Natural killer cell treated with Interleukin-12 subunit alpha and Interleukin-12 subunit beta and Interleukin-15 and Interleukin-18, amount 100 ng/mL, for 72 hours (primary cell): Measurements from ENCODE around the gene SH3BP4. TPM values are rescaled to one million over a fixed set of nuclear protein-coding genes. Genes with fewer than 3 reads are reported as not detected.
A peak's percentile ranks its signal among the peaks of the same experiment; 100 is the strongest.

Source experiments
- ATAC-seq, 2 donors: fragments of 150-1000 bp; cut with Tn5 transposase in 1 of 2; sonication (Bioruptor Pico), chemical (Tn5 transposase) in 1 of 2; 2 replicates each; pipeline ENCODE4 v1.10.0; 2021
- DNase-seq: peaks from one replicate; pipeline ENCODE4 v3.0.0; 2022; ENCODE audit warnings: low spot score
- H3K27ac Mint-ChIP-seq, 2 donors: 1 replicate in 1 of 2; 2 replicates in 1 of 2; pipeline ENCODE4 v1.8.0; 2022; ENCODE audit warnings: mixed read lengths in 2 of 2, mild to moderate bottlenecking in 1 of 2, moderate library complexity in 1 of 2
- H3K27me3 Mint-ChIP-seq, 2 donors: 1 replicate in 1 of 2; 2 replicates in 1 of 2; pipeline ENCODE4 v1.8.0; 2022; ENCODE audit warnings: mixed read lengths in 2 of 2
- H3K36me3 Mint-ChIP-seq: one replicate; pipeline ENCODE4 v1.8.0; 2022; ENCODE audit warnings: mixed read lengths
- H3K4me1 Mint-ChIP-seq, 2 donors: 1 replicate in 1 of 2; 2 replicates in 1 of 2; pipeline ENCODE4 v1.8.0; 2022; ENCODE audit warnings: low read depth in 2 of 2, mixed read lengths in 2 of 2, mild to moderate bottlenecking in 1 of 2
- H3K4me3 Mint-ChIP-seq: one replicate; pipeline ENCODE4 v1.8.0; 2022; ENCODE audit warnings: mixed read lengths
- H3K9me3 Mint-ChIP-seq: 2 replicates; pipeline ENCODE4 v1.8.0; 2022; ENCODE audit warnings: mixed read lengths
- total RNA-seq, 2 donors: library from RNA; stranded (reverse); gene quantifications; one replicate each; pipeline ENCODE4 v1.2.3, GENCODE V29; 2022

The SH3BP4 gene
- total RNA-seq, 2 donors from 2014 or later = not detected

DNA sequence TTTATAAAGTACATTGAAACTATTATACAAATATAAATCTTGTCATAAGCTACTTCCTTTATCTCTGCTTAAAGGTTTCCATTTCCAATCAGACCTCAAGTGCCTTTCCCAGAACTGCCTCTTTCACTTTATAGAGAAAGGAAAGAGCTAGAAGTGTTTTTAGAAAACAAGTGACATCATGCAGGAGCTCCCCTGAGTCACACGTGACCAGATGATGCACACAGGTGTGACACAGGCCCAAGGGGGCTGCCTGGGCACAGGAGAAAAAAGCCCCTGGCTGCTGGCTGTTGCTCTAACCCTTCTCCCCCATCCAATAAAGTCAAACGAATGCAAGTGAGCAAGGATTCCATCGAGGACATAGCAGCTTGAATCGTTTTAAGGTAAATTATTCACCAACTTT is 21.4 kb upstream of the SH3BP4 start:
- Mint-ChIP-seq H3K27ac (no peak overlapping the region), H3K4me3 (no peak overlapping the region), H3K36me3 (no peaks in the 10 kb centered on the region), H3K4me1 (no peaks in the 10 kb centered on the region), H3K9me3 (no peaks in the 10 kb centered on the region), H3K27me3 (peaks cover 2 to 3% of the 10 kb centered on the region in 2 donors)
- ATAC-seq (no peak), DNase-seq (no peak)

DNA sequence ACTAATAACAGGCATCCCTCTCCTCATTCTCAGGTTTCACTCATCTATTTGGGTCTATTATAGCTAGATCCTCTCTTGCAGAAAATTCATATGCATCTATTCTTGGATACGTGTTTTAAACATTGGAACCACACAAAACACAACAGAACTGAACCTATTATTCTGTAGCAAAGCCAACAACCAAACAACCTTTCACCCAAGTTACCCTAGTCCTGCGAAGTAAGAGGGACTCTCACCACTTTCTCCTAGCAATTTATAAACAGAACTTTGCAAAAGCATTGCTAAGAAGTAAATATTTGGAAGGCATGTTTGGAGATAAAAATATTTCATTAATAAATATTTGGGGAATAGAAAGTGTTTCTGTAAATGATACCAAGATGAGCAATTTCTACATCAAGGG is 20.4 kb upstream of the SH3BP4 start:
- H3K27ac Mint-ChIP-seq = no peak overlapping the region
- H3K4me1 Mint-ChIP-seq = no peaks in the 10 kb centered on the region
- H3K9me3 Mint-ChIP-seq = no peaks in the 10 kb centered on the region
- H3K27me3 Mint-ChIP-seq = peaks cover 3 to 5% of the 10 kb centered on the region in 2 donors
- H3K4me3 Mint-ChIP-seq = no peak overlapping the region
- H3K36me3 Mint-ChIP-seq = no peaks in the 10 kb centered on the region
- DNase-seq (no peak), ATAC-seq (no peak)

DNA sequence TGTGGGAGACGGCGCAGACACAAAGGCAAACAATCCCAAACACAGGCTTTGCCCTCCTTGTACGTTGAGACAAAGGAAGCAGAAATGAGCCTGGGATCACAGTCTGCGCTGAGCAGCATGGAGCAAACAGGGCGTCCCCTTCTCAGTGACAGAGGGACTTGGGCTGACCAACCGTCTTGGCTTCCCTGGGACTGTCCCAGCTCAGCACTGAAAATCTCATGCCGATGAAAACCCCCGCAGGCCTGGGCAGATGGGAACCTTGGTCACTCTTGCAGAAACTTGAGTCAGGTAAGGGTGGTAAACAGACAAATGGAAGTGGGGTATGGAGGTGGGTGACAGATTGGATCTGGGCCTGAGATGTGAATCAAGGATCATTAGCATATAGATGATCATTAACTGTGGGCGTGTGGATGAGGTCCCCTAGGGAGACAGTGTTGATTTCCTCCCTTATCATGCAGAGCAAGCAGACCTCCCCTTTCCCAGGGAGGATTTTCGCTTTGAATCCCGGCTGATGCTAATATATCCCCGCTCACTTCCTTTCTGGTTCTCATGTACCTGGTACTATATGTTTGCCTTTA is 19.1 kb upstream of the SH3BP4 start:
- peaks cover 13 to 18% of the 10 kb centered on the region in 2 donors for H3K27me3 Mint-ChIP-seq
- H3K27ac Mint-ChIP-seq = no peak overlapping the region
- no peaks in the 10 kb centered on the region for H3K36me3 Mint-ChIP-seq
- H3K9me3 Mint-ChIP-seq = no peaks in the 10 kb centered on the region
- no peak overlapping the region for H3K4me3 Mint-ChIP-seq
- no peaks in the 10 kb centered on the region for H3K4me1 Mint-ChIP-seq
- ATAC-seq (peak in 1 of 2 donors; percentile 19), DNase-seq (no peak)

DNA sequence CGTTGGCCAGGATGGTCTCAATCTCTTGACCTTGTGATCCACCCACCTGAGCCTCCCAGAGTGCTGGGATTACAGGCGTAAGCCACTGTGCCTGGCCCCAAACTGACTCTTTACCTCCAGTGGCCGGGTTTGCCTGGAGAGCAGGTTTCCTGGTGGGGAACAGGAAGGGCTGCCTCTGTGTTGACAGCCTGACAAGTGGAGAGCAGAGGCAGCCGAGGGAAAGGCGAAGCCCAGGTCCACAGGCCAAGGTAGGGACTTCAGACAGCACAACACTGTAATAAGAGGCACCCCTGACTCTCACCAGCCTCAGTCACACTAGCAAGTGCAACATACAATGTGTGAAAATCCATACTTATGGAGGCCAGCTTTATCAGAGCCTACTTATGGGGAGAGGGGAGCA is 16.5 kb upstream of the SH3BP4 start:
- ATAC-seq = peak in 1 of 2 donors; percentile 11
- no peak overlapping the region for H3K27ac Mint-ChIP-seq
- H3K4me3 Mint-ChIP-seq = no peak overlapping the region
- H3K4me1 Mint-ChIP-seq = no peaks in the 10 kb centered on the region
- no peak for DNase-seq
- H3K27me3 Mint-ChIP-seq = peaks cover 26 to 33% of the 10 kb centered on the region in 2 donors
- no peaks in the 10 kb centered on the region for H3K9me3 Mint-ChIP-seq
- H3K36me3 Mint-ChIP-seq = no peaks in the 10 kb centered on the region

DNA sequence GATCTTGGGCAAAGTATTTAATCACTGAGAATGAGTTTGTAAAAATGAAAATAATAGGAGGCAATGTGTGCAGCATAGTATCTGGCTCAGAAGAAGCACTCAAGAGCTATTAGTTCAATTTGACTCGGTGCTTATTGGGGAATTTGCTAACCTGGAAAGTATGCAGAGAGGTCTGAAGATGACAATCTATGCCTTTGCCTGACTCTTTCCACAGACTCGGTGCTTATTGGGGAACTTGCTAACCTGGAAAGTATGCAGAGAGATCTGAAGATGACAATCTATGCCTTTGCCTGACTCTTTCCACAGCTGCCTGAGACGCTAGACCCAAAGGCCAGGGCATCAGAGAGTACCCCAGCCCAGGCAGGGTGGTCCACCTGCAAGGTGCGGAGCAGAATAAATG is 12.2 kb upstream of the SH3BP4 start:
- Mint-ChIP-seq H3K27ac (no peak overlapping the region), H3K27me3 (peaks cover 48 to 56% of the 10 kb centered on the region in 2 donors), H3K36me3 (no peaks in the 10 kb centered on the region), H3K4me3 (no peak overlapping the region), H3K4me1 (no peaks in the 10 kb centered on the region), H3K9me3 (no peaks in the 10 kb centered on the region)
- peak in 1 of 2 donors; percentile 16 for ATAC-seq
- no peak for DNase-seq

DNA sequence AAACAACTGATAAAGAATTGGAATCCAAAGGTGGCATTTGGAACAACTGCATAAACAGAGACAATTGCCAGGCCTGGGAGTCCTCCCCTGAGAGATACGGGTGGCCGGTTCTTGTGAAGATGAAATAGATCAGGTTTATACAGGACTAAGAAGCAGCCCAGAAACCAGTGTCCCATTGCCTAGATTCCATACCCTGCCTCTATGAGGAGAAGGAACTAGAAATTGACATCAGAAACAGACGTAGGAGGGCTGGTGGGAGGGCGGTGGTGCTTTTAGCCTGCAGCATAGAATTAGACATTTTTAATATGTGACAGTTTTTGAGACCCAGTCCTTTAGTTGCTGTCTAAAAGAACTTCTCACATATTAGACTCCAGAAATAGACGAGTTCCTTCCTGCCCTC is 11.8 kb upstream of the SH3BP4 start:
- ATAC-seq = no peak
- H3K4me1 Mint-ChIP-seq = no peaks in the 10 kb centered on the region

DNA sequence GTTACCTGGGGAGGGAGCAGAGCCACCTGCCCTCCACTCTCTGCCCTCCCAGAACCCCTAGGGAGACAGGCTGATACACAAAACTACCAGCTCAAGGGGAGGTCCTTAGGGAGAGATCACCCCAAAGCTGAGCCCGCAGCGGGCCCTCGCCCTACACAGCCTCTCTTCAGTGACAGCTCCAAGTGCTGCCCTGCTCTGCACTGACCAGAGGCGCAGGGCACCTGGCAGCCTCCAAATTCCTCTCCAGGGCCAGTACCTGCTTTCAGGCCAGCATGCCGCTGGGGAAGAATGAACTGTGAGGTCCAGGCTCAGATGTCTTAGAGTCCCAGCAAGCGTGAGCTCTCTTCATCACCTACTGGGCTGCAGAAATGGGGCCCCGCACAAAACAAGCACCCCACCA is 11.3 kb upstream of the SH3BP4 start:
- Mint-ChIP-seq H3K36me3 (no peaks in the 10 kb centered on the region), H3K4me1 (no peaks in the 10 kb centered on the region), H3K9me3 (no peaks in the 10 kb centered on the region), H3K27ac (no peak overlapping the region), H3K27me3 (peaks cover 50 to 56% of the 10 kb centered on the region in 2 donors), H3K4me3 (no peak overlapping the region)
- ATAC-seq (peak in 1 of 2 donors; percentile 31), DNase-seq (no peak)

More for the DNA sequence above, 11.8 kb upstream of the SH3BP4 start:
- no peak for DNase-seq
- H3K9me3 Mint-ChIP-seq = no peaks in the 10 kb centered on the region
- no peak overlapping the region for H3K4me3 Mint-ChIP-seq
- H3K27ac Mint-ChIP-seq = no peak overlapping the region
- no peaks in the 10 kb centered on the region for H3K36me3 Mint-ChIP-seq
- peaks cover 49 to 56% of the 10 kb centered on the region in 2 donors for H3K27me3 Mint-ChIP-seq

DNA sequence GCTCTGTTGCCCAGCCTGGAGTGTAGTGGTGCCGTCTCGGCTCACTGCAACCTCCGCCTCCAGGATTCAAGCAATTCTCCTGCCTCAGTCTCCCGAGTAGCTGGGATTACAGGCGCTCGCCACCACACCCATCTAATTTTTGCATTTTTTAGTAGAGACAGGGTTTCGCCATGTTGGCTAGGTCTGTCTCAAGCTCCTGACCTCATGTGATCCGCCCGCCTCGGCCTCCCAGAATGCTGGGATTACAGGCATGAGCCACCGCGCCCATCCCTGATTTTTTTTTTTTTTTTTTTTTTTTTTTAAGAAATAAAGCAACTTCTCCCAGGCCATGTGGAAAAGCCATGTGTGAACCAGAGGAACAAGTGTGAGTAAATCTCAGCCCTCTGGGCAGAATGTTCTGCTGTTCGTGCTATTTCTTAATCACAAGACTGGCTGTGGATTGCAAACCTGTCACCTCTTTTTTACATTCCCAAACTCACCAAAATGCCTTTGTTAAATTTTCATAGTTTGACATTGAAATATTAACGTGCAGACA is 6.4 kb upstream of the SH3BP4 start:
- no peak for ATAC-seq
- no peak overlapping the region for H3K27ac Mint-ChIP-seq
- DNase-seq = no peak
- no peaks in the 10 kb centered on the region for H3K9me3 Mint-ChIP-seq
- H3K27me3 Mint-ChIP-seq = peaks cover 49 to 64% of the 10 kb centered on the region in 2 donors
- no peak overlapping the region for H3K4me3 Mint-ChIP-seq
- peaks cover 0 to 2% of the 10 kb centered on the region in 2 donors for H3K4me1 Mint-ChIP-seq
- H3K36me3 Mint-ChIP-seq = no peaks in the 10 kb centered on the region

DNA sequence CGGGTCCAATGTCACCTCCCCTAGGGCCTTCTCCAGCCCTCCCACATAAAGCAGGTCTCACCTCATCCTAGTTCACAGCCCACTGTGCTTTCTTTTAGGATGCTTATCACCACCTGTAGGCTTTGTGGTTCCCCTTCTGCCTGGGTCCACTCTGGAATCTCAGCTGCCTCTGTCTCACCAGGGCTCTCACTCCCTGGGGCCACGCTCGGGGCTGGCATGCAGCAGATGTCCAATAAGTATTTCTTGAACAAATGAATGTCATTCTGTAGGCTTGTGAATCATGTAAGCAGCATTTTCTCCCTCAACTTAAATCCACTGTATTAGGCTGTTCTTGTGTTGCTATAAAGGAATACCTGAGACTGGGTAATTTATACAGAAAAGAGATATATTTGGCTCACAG is 4.3 kb upstream of the SH3BP4 start:
- DNase-seq (no peak), ATAC-seq (no peak)
- Mint-ChIP-seq H3K36me3 (no peaks in the 10 kb centered on the region), H3K27me3 (peaks cover 49 to 67% of the 10 kb centered on the region in 2 donors), H3K4me1 (peaks cover 0 to 7% of the 10 kb centered on the region in 2 donors), H3K27ac (no peak overlapping the region), H3K9me3 (no peaks in the 10 kb centered on the region), H3K4me3 (no peak overlapping the region)

DNA sequence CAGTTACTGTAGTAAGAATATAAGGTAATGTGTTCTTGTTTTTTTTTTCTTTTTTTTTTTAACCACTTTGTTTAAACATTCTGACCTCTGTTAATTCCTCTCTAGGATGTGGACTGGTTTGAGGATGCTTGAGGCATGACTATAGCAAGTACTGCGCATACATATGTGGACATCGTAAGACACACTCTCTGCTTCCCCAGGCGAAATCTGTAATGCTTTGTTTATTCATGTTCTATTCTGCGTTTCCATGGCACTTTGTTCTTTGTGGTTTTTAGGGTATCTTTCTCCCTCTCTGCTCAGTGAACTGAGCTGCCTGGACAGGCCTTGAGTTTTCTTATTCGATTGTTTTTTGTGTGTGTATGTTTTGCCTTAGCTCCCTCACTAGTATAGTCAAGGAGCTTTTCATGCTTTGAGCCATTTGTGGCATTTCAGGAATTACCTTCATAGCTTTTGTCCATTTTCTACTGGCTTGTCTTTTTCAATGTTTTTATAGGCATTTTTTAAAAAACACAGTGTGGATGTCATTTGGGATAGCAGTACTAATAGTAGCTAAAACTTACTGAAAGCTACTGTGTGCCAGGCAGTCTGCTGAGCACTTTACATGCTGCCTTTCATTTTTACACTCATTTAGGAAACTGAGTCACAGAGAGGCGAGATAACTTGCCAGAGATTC is 1.9 kb upstream of the SH3BP4 start:
- Mint-ChIP-seq H3K27me3 (peaks cover 44 to 66% of the 10 kb centered on the region in 2 donors), H3K36me3 (no peaks in the 10 kb centered on the region), H3K4me3 (peak overlapping the region; percentile 15), H3K4me1 (peaks cover 0 to 7% of the 10 kb centered on the region in 2 donors), H3K27ac (no peak overlapping the region), H3K9me3 (no peaks in the 10 kb centered on the region)
- DNase-seq = no peak
- no peak for ATAC-seq

DNA sequence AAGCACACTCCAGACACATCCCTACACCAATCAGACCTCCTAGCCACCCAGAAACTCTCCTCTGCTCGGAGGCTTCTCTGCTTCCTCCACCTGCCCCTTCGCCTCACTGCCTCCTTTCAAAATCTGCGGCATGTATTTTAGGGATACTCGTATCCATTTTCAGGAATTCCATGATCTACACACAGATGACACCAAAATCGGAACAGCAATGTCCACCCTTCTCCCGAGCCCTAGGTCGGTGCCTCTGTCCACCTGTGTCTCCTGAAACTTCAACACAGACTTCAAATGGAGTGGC is 1.4 kb upstream of the SH3BP4 start:
- DNase-seq (no peak), ATAC-seq (no peak)
- peaks cover 45 to 67% of the 10 kb centered on the region in 2 donors for H3K27me3 Mint-ChIP-seq
- H3K4me3 Mint-ChIP-seq = peak overlapping the region; percentile 15
- H3K4me1 Mint-ChIP-seq = peaks cover 0 to 7% of the 10 kb centered on the region in 2 donors
- no peaks in the 10 kb centered on the region for H3K36me3 Mint-ChIP-seq
- no peaks in the 10 kb centered on the region for H3K9me3 Mint-ChIP-seq
- no peak overlapping the region for H3K27ac Mint-ChIP-seq

DNA sequence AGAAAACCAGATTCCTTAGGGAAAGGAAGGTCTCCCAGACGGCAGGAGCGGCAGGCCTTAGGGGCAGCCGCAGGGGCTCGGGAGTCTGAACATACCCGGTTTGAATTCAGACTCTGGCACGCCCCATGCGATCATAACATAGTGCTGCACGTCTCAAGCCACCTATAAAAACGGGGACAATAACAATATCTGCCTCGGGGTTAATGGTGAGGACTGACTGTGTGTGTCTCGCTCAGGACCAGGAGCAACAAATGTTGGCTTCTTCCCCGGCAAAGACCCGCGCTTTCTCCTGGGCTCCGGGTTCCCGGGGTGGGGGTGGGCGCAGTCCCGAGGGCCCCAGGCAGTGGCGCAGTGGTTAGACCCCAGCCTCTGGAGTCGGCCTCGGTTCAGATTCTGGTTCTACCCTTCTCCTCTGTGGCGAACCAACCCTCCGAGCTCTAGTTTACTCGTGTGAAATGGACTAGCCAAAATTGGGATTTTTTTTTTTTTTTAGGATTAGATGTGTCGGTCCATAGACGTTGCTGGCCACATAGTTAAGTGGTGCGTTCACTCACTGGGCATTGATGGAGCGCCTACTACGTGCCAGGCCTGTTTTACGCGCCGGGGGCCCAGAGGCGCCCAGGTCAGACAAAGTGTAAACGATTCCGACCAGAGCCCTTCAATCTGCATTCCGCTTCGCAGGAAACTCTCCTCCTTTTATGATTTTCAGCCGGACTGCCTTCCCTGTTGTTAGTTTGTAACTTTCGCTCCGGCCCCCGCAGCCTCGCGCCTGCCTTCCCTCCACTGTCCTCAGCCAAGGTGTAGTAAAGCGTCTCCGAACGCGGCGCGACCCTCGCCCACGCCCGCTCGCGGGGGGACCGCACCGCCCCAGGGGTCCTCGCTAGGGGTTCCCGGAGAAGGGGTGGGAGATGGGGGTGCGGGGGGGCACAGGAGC is 820 bp upstream of the SH3BP4 start:
- H3K36me3 Mint-ChIP-seq = no peaks in the 10 kb centered on the region
- no peak for DNase-seq

DNA sequence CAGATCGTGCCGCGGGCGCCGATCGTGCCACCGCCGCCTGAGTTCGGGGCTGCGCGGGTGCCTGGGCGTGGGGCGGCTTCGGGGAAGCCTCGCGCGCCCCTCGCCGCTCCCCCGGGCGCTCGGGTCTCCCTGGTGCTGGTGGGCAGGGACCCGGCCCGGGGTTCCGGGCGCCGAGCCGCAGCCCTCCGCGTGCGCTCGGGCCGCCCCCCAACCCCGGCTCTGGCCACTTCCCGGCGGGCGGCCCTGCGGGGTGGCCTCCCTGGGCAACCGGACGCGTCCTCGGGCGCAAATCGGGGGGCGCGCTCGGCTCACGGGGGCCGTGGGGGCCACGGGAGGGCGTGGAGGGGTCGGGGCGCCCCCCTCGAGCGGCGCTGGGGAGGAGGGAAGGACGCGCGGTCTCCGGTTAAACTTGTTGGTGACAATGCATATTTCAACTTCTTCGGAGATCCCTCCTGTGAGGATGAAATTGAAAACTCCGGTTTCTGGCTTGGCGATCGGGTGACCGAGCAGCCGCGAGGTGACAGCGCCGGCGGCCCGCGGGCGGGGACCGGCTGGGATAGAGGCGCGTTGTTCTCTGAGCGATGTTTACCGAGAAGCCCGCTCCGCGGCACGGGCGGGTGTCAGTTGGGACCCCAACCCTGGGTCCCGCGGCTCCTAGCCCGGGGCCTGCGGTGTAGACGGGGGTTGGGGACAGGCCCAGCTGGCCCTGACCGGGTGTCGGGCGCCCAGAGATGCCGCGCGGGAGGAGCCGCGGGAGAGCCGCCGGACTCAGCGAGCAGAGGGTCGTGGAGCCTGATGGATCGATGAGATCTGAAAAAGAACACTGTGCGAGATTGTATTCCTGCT is 676 bp downstream of the SH3BP4 start:
- H3K36me3 Mint-ChIP-seq = no peaks in the 10 kb centered on the region
- H3K27me3 Mint-ChIP-seq = peaks cover 48 to 57% of the 10 kb centered on the region in 2 donors
- no peak for DNase-seq
- no peak overlapping the region for H3K27ac Mint-ChIP-seq
- H3K4me1 Mint-ChIP-seq = peaks cover 0 to 7% of the 10 kb centered on the region in 2 donors
- no peaks in the 10 kb centered on the region for H3K9me3 Mint-ChIP-seq
- ATAC-seq = peak in 1 of 2 donors; percentile 9
- no peak overlapping the region for H3K4me3 Mint-ChIP-seq

More for the DNA sequence above, 820 bp upstream of the SH3BP4 start:
- no peaks in the 10 kb centered on the region for H3K9me3 Mint-ChIP-seq
- H3K27me3 Mint-ChIP-seq = peaks cover 50 to 66% of the 10 kb centered on the region in 2 donors
- H3K4me1 Mint-ChIP-seq = peaks cover 0 to 7% of the 10 kb centered on the region in 2 donors
- no peak for ATAC-seq
- H3K27ac Mint-ChIP-seq = no peak overlapping the region
- peak overlapping the region; percentile 69 for H3K4me3 Mint-ChIP-seq
